Keratinocyte (primary cell): Measurements from ENCODE around the gene DLGAP1.

Source experiments
- CTCF ChIP-seq, 3 experiments: IDR thresholded peaks in 1 of 3; conservative IDR thresholded peaks in 1 of 3; optimal IDR thresholded peaks in 1 of 3; 2 replicates in 2 of 3; 3 replicates in 1 of 3; pipeline versions ENCODE3 to v1.5.1; 2011; ENCODE audit warnings: low read length in 3 of 3, mild to moderate bottlenecking in 3 of 3, moderate library complexity in 2 of 3, control low read depth in 1 of 3, inconsistent platforms in 1 of 3; ENCODE audit not compliant: insufficient read depth in 2 of 3; ENCODE audit errors: extremely low read depth in 1 of 3
- EZH2 ChIP-seq: IDR thresholded peaks from one replicate; pipeline ENCODE4 v1.6.1; 2012; ENCODE audit warnings: inconsistent platforms, mild to moderate bottlenecking, low read length, moderate library complexity

GRCh38 chr18:4444306-4444705, 10.8 kb downstream of the DLGAP1 start:
- TF ChIP-seq EZH2, result no peak
- no peak for TF ChIP-seq CTCF (optimal IDR thresholded peaks at IDR 0.05 in 1 of 3, IDR thresholded peaks at IDR 0.05 in 1 of 3, conservative IDR thresholded peaks at IDR 0.05 in 1 of 3; ENCODE audit: extremely low read depth in 1 of 3, insufficient read depth in 2 of 3, low read length in 3 of 3)
